ENCODE data around the gene EPB42. TPM values are rescaled to one million over a fixed set of nuclear protein-coding genes. Genes with fewer than 3 reads are reported as not detected.

Gene EPB42
- total and polyA plus RNA-seq, 2 of the 4 experiments (the other 2 are of a cell fraction) = not detected

GRCh38 chr15:43209059-43209824 lies 11.6 kb downstream of the EPB42 start:
- intact Hi-C loops (cut with micrococcal nuclease) = loop anchor here (1.0 kb wide), 1 partner anchor 76 kb away; no protein-coding TSS in a partner anchor

More at GRCh38 chr15:43209059-43209824, 11.6 kb downstream of the EPB42 start:
- H3K18ac ChIP-seq (ENCODE audit: low read depth, low read length) = no peak overlapping the region
- no peak for ATAC-seq (ENCODE audit: low read depth)
- no peak overlapping the region for H3K4me2 ChIP-seq (ENCODE audit: low read depth, low read length)
- H2AK9ac ChIP-seq (replicated peaks; ENCODE audit: low read depth, low read length, poor library complexity) = peak overlapping the region; percentile 58
- H3K4me1 ChIP-seq (ENCODE audit: control insufficient read depth, insufficient read depth, low read length) = no peaks in the 10 kb centered on the region
- WGBS, 2 experiments (ENCODE audit: extremely low coverage in 2 of 2, insufficient read length in 1 of 2) = 0% methylated on average over 1 of the region's 13 CpGs; no CpG with 5 or more reads in 1 of the 2 experiments
- CTCF ChIA-PET = interaction anchor here (0.6 to 1.6 kb wide), 5 partner anchors 9 to 192 kb away, joined by 3 to 5 read pairs (median 3); no protein-coding TSS in a partner anchor
- no peak overlapping the region for H2AFZ ChIP-seq (replicated peaks; ENCODE audit: low read length, poor library complexity)
- H3K56ac ChIP-seq (ENCODE audit: extremely low read depth, insufficient read depth, low read length) = no peak overlapping the region
- H3K27me3 ChIP-seq (ENCODE audit: control insufficient read depth, insufficient read depth, low read length) = peaks cover 72% of the 10 kb centered on the region
- no peak overlapping the region for H3K23ac ChIP-seq (ENCODE audit: low read depth, low read length)
- no peak overlapping the region for H3K9ac ChIP-seq (ENCODE audit: low read depth, low read length)
- H2AK5ac ChIP-seq (ENCODE audit: low read depth, low read length) = no peak overlapping the region
- no peak overlapping the region for H4K5ac ChIP-seq (ENCODE audit: low read depth, low read length)
- no peak overlapping the region for H2BK15ac ChIP-seq (ENCODE audit: low read depth, low read length)
- H2BK20ac ChIP-seq (ENCODE audit: low read depth, low read length) = no peak overlapping the region
- no peaks in the 10 kb centered on the region for H3K79me1 ChIP-seq (ENCODE audit: low read depth in 1 of 2, low read length in 2 of 2)
- H3K27ac ChIP-seq (ENCODE audit: insufficient read depth, low read length) = no peak overlapping the region
- no peaks in the 10 kb centered on the region for H3K36me3 ChIP-seq (ENCODE audit: control insufficient read depth, insufficient read depth, low read length)
- TF ChIP-seq RFX5 (IDR thresholded peaks at IDR 0.05; ENCODE audit: low read depth, low read length) (no peak), NFE2L2 (IDR thresholded peaks at IDR 0.05; ENCODE audit: low read depth, low read length) (no peak), MXI1 (IDR thresholded peaks at IDR 0.05; ENCODE audit: borderline replicate concordance, low read depth, low read length) (no peak), RCOR1 (IDR thresholded peaks at IDR 0.05; ENCODE audit: insufficient replicate concordance, low read length) (no peak), USF2 (IDR thresholded peaks at IDR 0.05; ENCODE audit: low read depth, low read length) (no peak), CEBPB (IDR thresholded peaks at IDR 0.05; ENCODE audit: low read depth, low read length) (no peak), SMC3 (IDR thresholded peaks at IDR 0.05; ENCODE audit: low read depth, low read length) (no peak), CTCF (conservative IDR thresholded peaks at IDR 0.05; ENCODE audit: low read depth, low read length) (peak; percentile 21; the same call in 1 of the 2 replicates), POLR2A (IDR thresholded peaks at IDR 0.05; ENCODE audit: low read depth, low read length) (no peak), MAZ (IDR thresholded peaks at IDR 0.05; ENCODE audit: borderline replicate concordance, low read depth, low read length) (no peak), CHD1 (IDR thresholded peaks at IDR 0.05; ENCODE audit: low read depth, low read length) (no peak), ELK1 (IDR thresholded peaks at IDR 0.05; ENCODE audit: borderline replicate concordance, low read depth, low read length) (no peak), RAD21 (IDR thresholded peaks at IDR 0.05; ENCODE audit: low read length) (peak; percentile 14; the same call in 1 of the 2 replicates)
- no peak overlapping the region for H3K14ac ChIP-seq (replicated peaks; ENCODE audit: low read depth, low read length)
- dilution Hi-C loops (cut with HindIII; ENCODE audit: low sequenced_read_pairs, unreplicated experiment) (no loop called here), in situ Hi-C loops (cut with MboI; ENCODE audit: low sequenced_read_pairs) (no loop called here)
- H2BK120ac ChIP-seq (ENCODE audit: low read depth, low read length) = no peak overlapping the region
- no peak overlapping the region for H3K4ac ChIP-seq (ENCODE audit: low read depth, low read length)
- H3K4me3 ChIP-seq (ENCODE audit: insufficient read depth, low read depth, low read length) = no peak overlapping the region
- H2BK5ac ChIP-seq (ENCODE audit: low read depth, low read length, poor library complexity, severe bottlenecking) = no peak overlapping the region
- no peak for DNase-seq
- no peak overlapping the region for H4K8ac ChIP-seq (ENCODE audit: low read depth in 2 of 2, low read length in 2 of 2)
- H4K91ac ChIP-seq (ENCODE audit: insufficient read depth, low read depth, low read length) = no peak overlapping the region
- no peaks in the 10 kb centered on the region for H4K20me1 ChIP-seq (ENCODE audit: insufficient read depth, low read length)
- POLR2A ChIA-PET (ENCODE audit: unreplicated experiment) = no interaction called here
- H3K9me1 ChIP-seq (ENCODE audit: insufficient read depth, low read length) = no peaks in the 10 kb centered on the region; the same call in 1 of the 2 replicates
- H3K9me3 ChIP-seq (ENCODE audit: control insufficient read depth, insufficient read depth, low read length) = no peaks in the 10 kb centered on the region
- no TSS peak for BruUV-seq (replicated peaks)

All from IMR-90 (cell line).